IMR-90 (cell line): Measurements from ENCODE around the gene PGA3. TPM values are rescaled to one million over a fixed set of nuclear protein-coding genes. Genes with fewer than 3 reads are reported as not detected.
"Not testable (repeated sequence)": the region's sequence is repeated elsewhere in the genome, so short reads cannot be mapped to it uniquely, and the experiment has no call there.

Source experiments
- ATAC-seq: fragments of 200-7000 bp; cut with Tn5 transposase; 2 replicates; pipeline ENCODE4 v1.9.1; 2020; ENCODE audit warnings: low read depth, mild to moderate bottlenecking, moderate library complexity
- BruUV-seq: library from RNA; stranded (reverse); fragments of 400-500 nt; replicated peaks from 2 replicates; lab custom pipeline; 2021; lab: Mats Ljungman, UMichigan
- CTCF ChIA-PET: fragments of 300-600 bp; formaldehyde crosslinking; extraction: SDS; loops from one replicate; lab custom pipeline; 2021; ENCODE audit warnings: antibody characterized with exemption; lab: Yijun Ruan, JAX
- POLR2A ChIA-PET: fragments of 300-600 bp; sonication (Branson Sonifier 250); formaldehyde crosslinking; loops from one replicate; lab custom pipeline; 2022; ENCODE audit warnings: antibody characterized with exemption; ENCODE audit not compliant: unreplicated experiment; lab: Charles Lee
- DNase-seq: peaks from one replicate; pipeline ENCODE4 v3.0.0; 2013
- H2AFZ ChIP-seq: replicated peaks from 2 replicates; pipeline ENCODE3; 2013; ENCODE audit warnings: low read length, mild to moderate bottlenecking; ENCODE audit not compliant: poor library complexity
- H2AK5ac ChIP-seq: 2 replicates; pipeline ENCODE4 v1.6.1; 2013; ENCODE audit warnings: low read depth, low read length, inconsistent platforms
- H2AK9ac ChIP-seq: replicated peaks from 2 replicates; pipeline ENCODE3; 2013; ENCODE audit warnings: mild to moderate bottlenecking, low read depth, low read length, moderate library complexity; ENCODE audit not compliant: poor library complexity
- H2BK120ac ChIP-seq: 2 replicates; pipeline ENCODE4 v1.6.1; 2013; ENCODE audit warnings: low read depth, low read length, inconsistent platforms
- H2BK15ac ChIP-seq: 3 replicates; pipeline ENCODE4 v1.6.1; 2013; ENCODE audit warnings: low read depth, low read length, inconsistent platforms
- H2BK20ac ChIP-seq: 2 replicates; pipeline ENCODE4 v1.6.1; 2013; ENCODE audit warnings: low read depth, mild to moderate bottlenecking, inconsistent platforms, low read length, moderate library complexity
- H2BK5ac ChIP-seq: 2 replicates; pipeline ENCODE4 v1.6.1; 2013; ENCODE audit warnings: mild to moderate bottlenecking, low read depth, low read length, inconsistent platforms; ENCODE audit not compliant: poor library complexity, severe bottlenecking
- H3K14ac ChIP-seq: replicated peaks from 2 replicates; pipeline ENCODE4 v1.6.1; 2013; ENCODE audit warnings: low read depth, low read length, inconsistent platforms
- H3K18ac ChIP-seq: 2 replicates; pipeline ENCODE4 v1.6.1; 2013; ENCODE audit warnings: low read depth, low read length, control low read depth
- H3K23ac ChIP-seq: 2 replicates; pipeline ENCODE4 v1.6.1; 2013; ENCODE audit warnings: low read depth, low read length, inconsistent platforms
- H3K27ac ChIP-seq: 2 replicates; pipeline ENCODE4 v1.5.1; 2013; ENCODE audit warnings: mild to moderate bottlenecking, control low read depth, low read length; ENCODE audit not compliant: insufficient read depth
- H3K27me3 ChIP-seq: 2 replicates; pipeline ENCODE4 v1.6.1; 2013; ENCODE audit warnings: low read length; ENCODE audit not compliant: control insufficient read depth, insufficient read depth
- H3K36me3 ChIP-seq: 2 replicates; pipeline ENCODE4 v1.6.1; 2013; ENCODE audit warnings: low read length, mixed read lengths; ENCODE audit not compliant: control insufficient read depth, insufficient read depth
- H3K4ac ChIP-seq: 2 replicates; pipeline ENCODE4 v1.6.1; 2013; ENCODE audit warnings: low read depth, low read length, inconsistent platforms
- H3K4me1 ChIP-seq: 2 replicates; pipeline ENCODE4 v1.6.1; 2013; ENCODE audit warnings: low read length, mixed read lengths; ENCODE audit not compliant: control insufficient read depth, insufficient read depth
- H3K4me2 ChIP-seq: 2 replicates; pipeline ENCODE4 v1.6.1; 2013; ENCODE audit warnings: low read depth, mild to moderate bottlenecking, control low read depth, low read length, moderate library complexity
- H3K4me3 ChIP-seq: 2 replicates; pipeline ENCODE4 v1.5.1; 2013; ENCODE audit warnings: low read depth, mild to moderate bottlenecking, control low read depth, low read length, moderate library complexity; ENCODE audit not compliant: insufficient read depth
- H3K56ac ChIP-seq: 2 replicates; pipeline ENCODE4 v1.6.1; 2013; ENCODE audit warnings: low read length, inconsistent platforms; ENCODE audit not compliant: insufficient read depth; ENCODE audit errors: extremely low read depth
- H3K79me1 ChIP-seq, 2 experiments: 2 replicates each; pipeline ENCODE4 v1.6.1; 2013; ENCODE audit warnings: low read length in 2 of 2, inconsistent platforms in 1 of 2, low read depth in 1 of 2
- H3K9ac ChIP-seq: 2 replicates; pipeline ENCODE4 v1.6.1; 2013; ENCODE audit warnings: low read depth, low read length, control low read depth
- H3K9me1 ChIP-seq: 2 replicates; pipeline ENCODE4 v1.6.1; 2013; ENCODE audit warnings: low read length, inconsistent platforms; ENCODE audit not compliant: insufficient read depth
- H3K9me3 ChIP-seq: 2 replicates; pipeline ENCODE4 v1.6.1; 2013; ENCODE audit warnings: low read length; ENCODE audit not compliant: control insufficient read depth, insufficient read depth
- H4K20me1 ChIP-seq: 2 replicates; pipeline ENCODE4 v1.6.1; 2013; ENCODE audit warnings: low read length, inconsistent platforms; ENCODE audit not compliant: insufficient read depth
- H4K5ac ChIP-seq: 2 replicates; pipeline ENCODE4 v1.6.1; 2013; ENCODE audit warnings: mild to moderate bottlenecking, low read depth, low read length, control low read depth
- H4K8ac ChIP-seq, 2 experiments: 2 replicates each; pipeline ENCODE4 v1.6.1; 2013; ENCODE audit warnings: low read depth in 2 of 2, low read length in 2 of 2, control low read depth in 1 of 2, inconsistent platforms in 1 of 2
- H4K91ac ChIP-seq: 2 replicates; pipeline ENCODE4 v1.6.1; 2013; ENCODE audit warnings: low read depth, low read length, inconsistent platforms; ENCODE audit not compliant: insufficient read depth
- WGBS, 2 experiments: methylation state at CpG; one replicate each; pipeline versions ENCODE4 v1.1.5 to v1.1.7; 2013; ENCODE audit warnings: missing lambda C conversion rate in 2 of 2; ENCODE audit not compliant: insufficient read length in 1 of 2; ENCODE audit errors: extremely low coverage in 2 of 2; 5-methylcytosine and 5-hydroxymethylcytosine counted together
- dilution Hi-C: fragments of 300-500 bp; cut with HindIII; formaldehyde crosslinking; loops from one replicate; pipeline ENCODE4 v1.14.3; 2018; ENCODE audit warnings: low sequenced_read_pairs; ENCODE audit not compliant: unreplicated experiment
- in situ Hi-C: fragments of 300-500 bp; cut with MboI; formaldehyde crosslinking; loops from 3 replicates; pipeline ENCODE4 v1.14.3; 2019; ENCODE audit warnings: low sequenced_read_pairs, inconsistent platforms, mixed read lengths
- intact Hi-C: fragments of 100-400 bp; cut with micrococcal nuclease; formaldehyde crosslinking; loops from 2 replicates; pipeline ENCODE4 v1.10.0; 2022
- polyA plus RNA-seq, 3 experiments: library from polyadenylated mRNA; depleted of rRNA; stranded (reverse); fragments of >200 nt; gene quantifications; 2 replicates each; pipeline ENCODE4 v1.2.3, GENCODE V29; 2012; ENCODE audit warnings: low replicate concordance in 1 of 3
- total RNA-seq: library from RNA; depleted of rRNA; stranded (reverse); fragments of >200 nt; gene quantifications from 2 replicates; pipeline ENCODE4 v1.2.3, GENCODE V29; 2012

Gene PGA3
- total and polyA plus RNA-seq, 2 of the 4 experiments (the other 2 are of a cell fraction): 0.18 TPM; not detected in 1

- H2BK5ac ChIP-seq, H2BK120ac ChIP-seq, H2AFZ ChIP-seq, H3K56ac ChIP-seq, H3K36me3 ChIP-seq, ATAC-seq, H3K9me1 ChIP-seq, H2BK20ac ChIP-seq, H3K4me1 ChIP-seq, H3K27ac ChIP-seq, H3K4me2 ChIP-seq, DNase-seq, H4K5ac ChIP-seq, H3K9me3 ChIP-seq, H3K79me1 ChIP-seq, intact Hi-C loops, H4K20me1 ChIP-seq, CTCF ChIA-PET, H4K8ac ChIP-seq, in situ Hi-C loops, BruUV-seq, dilution Hi-C loops, H3K9ac ChIP-seq, H3K4ac ChIP-seq, H3K18ac ChIP-seq, H3K23ac ChIP-seq, H3K27me3 ChIP-seq, H2AK9ac ChIP-seq, H2BK15ac ChIP-seq, H3K4me3 ChIP-seq, H4K91ac ChIP-seq, H3K14ac ChIP-seq, H2AK5ac ChIP-seq, POLR2A ChIA-PET: not testable (repeated sequence)
- WGBS, 2 experiments: no CpG with 5 or more reads among the region's 8 CpGs
Observed at GRCh38 chr11:61249201-61249600, 45.9 kb downstream of the PGA3 start.
